ENCODE results near the gene IFNA4.
"Not testable (repeated sequence)": the region's sequence is repeated elsewhere in the genome, so short reads cannot be mapped to it uniquely, and the experiment has no call there.

DNA sequence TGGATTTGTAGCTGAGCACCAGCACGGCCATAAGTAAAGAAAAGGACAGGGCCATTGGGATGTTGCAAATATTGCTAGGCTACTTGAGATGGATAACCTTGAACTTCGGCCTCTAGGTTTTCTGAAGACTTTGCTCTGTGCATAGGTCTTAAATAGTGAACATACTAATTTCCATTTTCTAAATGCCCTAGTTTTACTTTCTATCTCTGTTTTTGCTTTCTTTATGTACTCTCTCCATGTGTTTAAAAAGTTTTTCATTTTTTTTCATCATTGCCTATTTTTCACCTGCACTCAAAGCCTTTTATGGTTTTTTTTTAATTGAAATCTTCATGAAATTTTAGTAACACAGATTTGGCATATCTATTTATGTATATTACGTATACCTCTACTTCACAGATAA is 19.7 kb upstream of the IFNA4 start, which contains the start of gene IFNA10:
- TF ChIP-seq, protein P1, sequence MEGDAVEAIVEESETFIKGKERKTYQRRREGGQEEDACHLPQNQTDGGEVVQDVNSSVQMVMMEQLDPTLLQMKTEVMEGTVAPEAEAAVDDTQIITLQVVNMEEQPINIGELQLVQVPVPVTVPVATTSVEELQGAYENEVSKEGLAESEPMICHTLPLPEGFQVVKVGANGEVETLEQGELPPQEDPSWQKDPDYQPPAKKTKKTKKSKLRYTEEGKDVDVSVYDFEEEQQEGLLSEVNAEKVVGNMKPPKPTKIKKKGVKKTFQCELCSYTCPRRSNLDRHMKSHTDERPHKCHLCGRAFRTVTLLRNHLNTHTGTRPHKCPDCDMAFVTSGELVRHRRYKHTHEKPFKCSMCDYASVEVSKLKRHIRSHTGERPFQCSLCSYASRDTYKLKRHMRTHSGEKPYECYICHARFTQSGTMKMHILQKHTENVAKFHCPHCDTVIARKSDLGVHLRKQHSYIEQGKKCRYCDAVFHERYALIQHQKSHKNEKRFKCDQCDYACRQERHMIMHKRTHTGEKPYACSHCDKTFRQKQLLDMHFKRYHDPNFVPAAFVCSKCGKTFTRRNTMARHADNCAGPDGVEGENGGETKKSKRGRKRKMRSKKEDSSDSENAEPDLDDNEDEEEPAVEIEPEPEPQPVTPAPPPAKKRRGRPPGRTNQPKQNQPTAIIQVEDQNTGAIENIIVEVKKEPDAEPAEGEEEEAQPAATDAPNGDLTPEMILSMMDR (IDR thresholded peaks at IDR 0.05; ENCODE audit: low read depth, low read length), result not testable (repeated sequence)
- not testable (repeated sequence) for TF ChIP-seq POLR2A (IDR thresholded peaks at IDR 0.05; ENCODE audit: extremely low read depth, insufficient read length); MYC (IDR thresholded peaks at IDR 0.05; ENCODE audit: low read depth, low read length)

All from NB4 (cell line).